GM12878 (cell line): ENCODE measurements around the gene CAPN10. TPM values are rescaled to one million over a fixed set of nuclear protein-coding genes. Genes with fewer than 3 reads are reported as not detected.

Experiments used
- CBX3 ChIP-seq: fragments of 200-600 bp; sonication (generic); IDR thresholded peaks from 2 replicates; pipeline ENCODE4 v1.6.1; 2016; ENCODE audit warnings: low read depth, borderline replicate concordance
- CHD2 ChIP-seq: IDR thresholded peaks from 2 replicates; pipeline ENCODE4 v1.6.1; 2011; ENCODE audit warnings: low read depth, low read length, improper control_type of control experiment, borderline replicate concordance
- CUX1 ChIP-seq: IDR thresholded peaks from 2 replicates; pipeline ENCODE4 v1.6.1; 2012; ENCODE audit warnings: improper control_type of control experiment, low read depth, low read length; ENCODE audit not compliant: insufficient replicate concordance
- EGR1 ChIP-seq, 2 experiments: IDR thresholded peaks; 1 replicate in 1 of 2; 2 replicates in 1 of 2; pipeline ENCODE4 v1.6.1; 2011 to 2012; ENCODE audit warnings: low read depth in 2 of 2, low read length in 2 of 2, borderline replicate concordance in 1 of 2, mild to moderate bottlenecking in 1 of 2, moderate library complexity in 1 of 2
- ELK1 ChIP-seq: IDR thresholded peaks from 2 replicates; pipeline ENCODE4 v1.6.1; 2012; ENCODE audit warnings: low read depth, low read length, improper control_type of control experiment
- HDAC2 ChIP-seq: fragments of 200-600 bp; sonication (generic); IDR thresholded peaks from 2 replicates; pipeline ENCODE4 v1.6.1; 2017
- IKZF1 ChIP-seq: fragments of 450-650 bp; conservative IDR thresholded peaks from 2 replicates; pipeline ENCODE4 v1.6.1; 2017; ENCODE audit warnings: antibody characterized with exemption, mild to moderate bottlenecking
- IKZF2 ChIP-seq, 2 experiments: fragments of 450-650 bp; IDR thresholded peaks; 2 replicates each; pipeline ENCODE4 v1.6.1; 2017; ENCODE audit warnings: mild to moderate bottlenecking in 2 of 2, moderate library complexity in 2 of 2
- MEF2B ChIP-seq: fragments of 450-650 bp; IDR thresholded peaks from 2 replicates; pipeline ENCODE4 v1.6.1; 2018; ENCODE audit warnings: mild to moderate bottlenecking, moderate library complexity; ENCODE audit not compliant: partially characterized antibody, poor library complexity, severe bottlenecking
- MXI1 ChIP-seq: fragments of 150-350 bp; IDR thresholded peaks from 2 replicates; pipeline ENCODE4 v1.6.1; 2011; ENCODE audit warnings: low read depth, mild to moderate bottlenecking, inconsistent platforms, low read length, improper control_type of control experiment
- POLR2AphosphoS5 ChIP-seq: IDR thresholded peaks from 2 replicates; pipeline ENCODE4 v1.6.1; 2011; ENCODE audit warnings: mild to moderate bottlenecking, low read length, inconsistent platforms
- POU2F2 ChIP-seq: IDR thresholded peaks from 3 replicates; pipeline ENCODE4 v1.6.1; 2011; ENCODE audit warnings: low read depth, mild to moderate bottlenecking, low read length, borderline replicate concordance
- SRF ChIP-seq, 2 experiments: IDR thresholded peaks; 2 replicates each; pipeline ENCODE4 v1.6.1; 2011; ENCODE audit warnings: low read depth in 2 of 2, low read length in 2 of 2, mild to moderate bottlenecking in 1 of 2, moderate library complexity in 1 of 2
- SUZ12 ChIP-seq: fragments of 200-600 bp; sonication (generic); IDR thresholded peaks from one replicate; pipeline ENCODE4 v1.6.1; 2018; ENCODE audit warnings: antibody characterized with exemption, mild to moderate bottlenecking; ENCODE audit not compliant: unreplicated experiment
- TARDBP ChIP-seq: IDR thresholded peaks from 2 replicates; pipeline ENCODE4 v1.6.1; 2016; ENCODE audit warnings: borderline replicate concordance
- YBX1 ChIP-seq: fragments of 450-650 bp; IDR thresholded peaks from 2 replicates; pipeline ENCODE4 v1.6.1; 2016; ENCODE audit warnings: antibody characterized with exemption
- YY1 ChIP-seq: IDR thresholded peaks from 2 replicates; pipeline ENCODE4 v1.6.1; 2011; ENCODE audit warnings: low read depth, mild to moderate bottlenecking, low read length
- ZBTB4 ChIP-seq: fragments of 450-650 bp; formaldehyde crosslinking; IDR thresholded peaks from 2 replicates; pipeline ENCODE4 v1.4.0; 2022; ENCODE audit warnings: mild to moderate bottlenecking, moderate library complexity
- ZNF207 ChIP-seq: fragments of 450-650 bp; IDR thresholded peaks from 2 replicates; pipeline ENCODE4 v1.6.1; 2014; ENCODE audit warnings: antibody characterized with exemption, mild to moderate bottlenecking, borderline replicate concordance
- ZNF24 ChIP-seq: fragments of 450-650 bp; IDR thresholded peaks from 2 replicates; pipeline ENCODE4 v1.6.1; 2017; ENCODE audit warnings: antibody characterized with exemption, mild to moderate bottlenecking
- polyA plus RNA-seq, 11 experiments: library from polyadenylated mRNA; depleted of rRNA in 4 of 11; unstranded in 6 of 11; stranded (reverse) in 5 of 11; fragments of >200 nt; fragmentation: Nextera tagmentation in 4 of 11; fragmentation: Illumina TruSeq in 1 of 11; extraction: Ambion mirVana in 4 of 11; extraction: Trizol in 1 of 11; gene quantifications; 1 replicate in 1 of 11; 2 replicates in 10 of 11; pipeline versions ENCODE4 v1.2.1 to v1.2.3, GENCODE V29; 2011 to 2016; ENCODE audit warnings: inconsistent platforms in 2 of 11, missing spikeins in 2 of 11, low read depth in 1 of 11
- total RNA-seq, 4 experiments: library from RNA; depleted of rRNA in 3 of 4; stranded (reverse); fragments of >200 nt in 3 of 4; fragmentation: Illumina TruSeq in 1 of 4; extraction: Trizol in 1 of 4; gene quantifications; 2 replicates each; pipeline versions ENCODE4 v1.2.1 to v1.2.3, GENCODE V29; 2013 to 2021

The CAPN10 gene
- total and polyA plus RNA-seq, 10 of the 15 experiments (the other 5 are each of a cell fraction or from before 2014, with no cell fraction given): 0.37 to 40.6 (median 17.5) TPM

GRCh38 chr2:240560480-240561324, 25.8 kb upstream of the CAPN10 start (continued):
- TF ChIP-seq CUX1 (no peak), MEF2B (peak; percentile 59), YY1 (0 out of 2 replicates have a peak, but pooled peaks have one; percentile 15), YBX1 (no peak), ZNF207 (peak; percentile 92), POU2F2 (peak; percentile 12; the same call in 1 of the 3 replicates), SRF (IDR thresholded peaks at IDR 0.05; ENCODE audit: low read depth in 2 of 2, low read length in 2 of 2) (no peak), HDAC2 (no peak), SUZ12 (no peak), CHD2 (peak; percentile 11; the same call in 1 of the 2 replicates), CBX3 (no peak), IKZF2 (IDR thresholded peaks at IDR 0.05) (no peak), POLR2AphosphoS5 (peak; percentile 92), ELK1 (peak; percentile 72; the same call in 1 of the 2 replicates), TARDBP (peak; percentile 54; the same call in 1 of the 2 replicates), ZBTB4 (CRISPR knock-in tag) (0 out of 2 replicates have a peak, but pooled peaks have one; percentile 53), MXI1 (peak; percentile 76; the same call in 1 of the 2 replicates), IKZF1 (peak; percentile 94), EGR1 (IDR thresholded peaks at IDR 0.05; ENCODE audit: borderline replicate concordance in 1 of 2, low read depth in 2 of 2, low read length in 2 of 2) (peak in 1 of 2 experiments; percentile 51; a peak in 1 of 3 replicates), ZNF24 (peak; percentile 43; the same call in 1 of the 2 replicates)
